Panc1 (cell line): ENCODE measurements around the gene AOC1. TPM values are rescaled to one million over a fixed set of nuclear protein-coding genes. Genes with fewer than 3 reads are reported as not detected.
"Not testable (repeated sequence)": the region's sequence is repeated elsewhere in the genome, so short reads cannot be mapped to it uniquely, and the experiment has no call there.

ENCODE experiments used
- ATAC-seq: fragments of 200-7000 bp; cut with Tn5 transposase; 2 replicates; pipeline ENCODE4 v1.9.1; 2020; ENCODE audit warnings: mild to moderate bottlenecking, moderate library complexity
- BruUV-seq: library from RNA; stranded (reverse); fragments of 400-500 nt; replicated peaks from 2 replicates; lab custom pipeline; 2021; lab: Mats Ljungman, UMichigan
- CTCF ChIA-PET: fragments of 300-600 bp; sonication (Branson Sonifier 250); formaldehyde crosslinking; loops from one replicate; lab custom pipeline; 2022; ENCODE audit warnings: antibody characterized with exemption; lab: Charles Lee
- POLR2A ChIA-PET: fragments of 300-600 bp; sonication (Branson Sonifier 250); formaldehyde crosslinking; loops from one replicate; lab custom pipeline; 2022; ENCODE audit warnings: antibody characterized with exemption; lab: Charles Lee
- DNase-seq: peaks from one replicate; pipeline ENCODE4 v3.0.0-alpha.2; 2010; ENCODE audit warnings: low read depth, low spot score
- H3K27ac ChIP-seq: 2 replicates; pipeline ENCODE4 v1.5.1; 2011; ENCODE audit warnings: mild to moderate bottlenecking, low read length, inconsistent platforms
- H3K27me3 ChIP-seq: fragments of 200-500 bp; sonication (Bioruptor generic); 2 replicates; pipeline ENCODE4 v1.6.0; 2014; ENCODE audit warnings: low read length, inconsistent platforms; ENCODE audit not compliant: control insufficient read depth, insufficient read depth
- H3K36me3 ChIP-seq: fragments of 200-500 bp; sonication (Bioruptor generic); 2 replicates; pipeline ENCODE4 v1.5.1; 2014; ENCODE audit warnings: inconsistent platforms, mild to moderate bottlenecking, low read length, moderate library complexity; ENCODE audit not compliant: control insufficient read depth, insufficient read depth
- H3K4me1 ChIP-seq: 2 replicates; pipeline ENCODE4 v1.5.1; 2011; ENCODE audit warnings: inconsistent platforms, mild to moderate bottlenecking, low read length, moderate library complexity; ENCODE audit not compliant: control insufficient read depth, insufficient read depth
- H3K4me3 ChIP-seq, 2 experiments: 2 replicates each; pipeline ENCODE4 v1.5.1; 2011 to 2012; ENCODE audit warnings: low read depth in 2 of 2, low read length in 2 of 2, mild to moderate bottlenecking in 2 of 2, inconsistent platforms in 1 of 2, moderate library complexity in 1 of 2
- H3K9me3 ChIP-seq: fragments of 200-500 bp; sonication (Bioruptor generic); 2 replicates; pipeline ENCODE4 v1.5.1; 2014; ENCODE audit warnings: low read depth, mild to moderate bottlenecking, inconsistent platforms, low read length, moderate library complexity; ENCODE audit not compliant: control insufficient read depth, insufficient read depth
- POLR2AphosphoS5 ChIP-seq: IDR thresholded peaks from 2 replicates; pipeline ENCODE4 v1.6.1; 2012; ENCODE audit warnings: mild to moderate bottlenecking, low read depth, low read length, moderate library complexity
- REST ChIP-seq, 2 experiments: IDR thresholded peaks; 2 replicates each; pipeline ENCODE4 v1.6.1; 2011 to 2012; ENCODE audit warnings: low read depth in 2 of 2, control low read depth in 1 of 2, low read length in 1 of 2, mild to moderate bottlenecking in 1 of 2, moderate library complexity in 1 of 2; ENCODE audit not compliant: insufficient read depth in 1 of 2
- SIN3A ChIP-seq: IDR thresholded peaks from 2 replicates; pipeline ENCODE4 v1.6.1; 2012; ENCODE audit warnings: low read depth, mild to moderate bottlenecking, low read length, moderate library complexity, borderline replicate concordance; ENCODE audit not compliant: insufficient read depth
- TCF7L2 ChIP-seq: IDR thresholded peaks from 2 replicates; pipeline ENCODE4 v1.6.1; 2011; ENCODE audit warnings: mild to moderate bottlenecking, low read depth, low read length, inconsistent platforms
- in situ Hi-C: cut with HindIII; loops from 2 replicates; pipeline ENCODE4 v1.10.0; 2016; ENCODE audit warnings: low sequenced_read_pairs, low pct_unique_long_range_greater_than_20kb
- intact Hi-C: fragments of 100-400 bp; cut with micrococcal nuclease; formaldehyde crosslinking; loops from one replicate; pipeline ENCODE4 v1.10.0; 2022; ENCODE audit not compliant: unreplicated experiment
- total RNA-seq: library from RNA; stranded (reverse); gene quantifications from one replicate; pipeline ENCODE4 v1.2.1, GENCODE V29; 2021; ENCODE audit not compliant: unreplicated experiment
- TF ChIP-seq, protein P1 (sequence below): fragments of 450-650 bp; IDR thresholded peaks from 2 replicates; pipeline ENCODE4 v1.5.1; 2017; ENCODE audit warnings: mild to moderate bottlenecking

AOC1 gene
- total RNA-seq, 1 experiment from 2014 or later: 0.15 TPM

DNA sequence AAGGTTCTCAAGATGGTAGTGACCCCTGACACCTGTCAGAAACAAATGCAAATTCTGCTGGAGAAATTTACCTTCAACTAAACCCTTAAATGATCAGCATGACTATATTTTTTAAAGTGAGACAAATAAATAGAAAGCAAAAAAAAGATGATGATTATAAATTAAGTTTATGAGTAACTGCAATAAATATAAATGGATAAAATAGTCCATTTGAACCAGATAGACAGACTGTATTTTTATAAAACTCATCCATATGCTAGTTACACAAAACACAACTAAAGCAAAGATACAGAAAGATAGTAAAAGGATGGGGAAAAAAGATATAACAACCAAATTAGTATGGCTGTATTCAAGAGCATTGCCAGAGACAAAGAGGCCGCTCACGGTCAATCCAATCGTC is 45.9 kb upstream of the AOC1 start:
- CTCF ChIA-PET: no interaction called here
- no peaks in the 10 kb centered on the region for H3K36me3 ChIP-seq
- H3K4me1 ChIP-seq: no peaks in the 10 kb centered on the region
- H3K9me3 ChIP-seq: no peaks in the 10 kb centered on the region
- H3K4me3 ChIP-seq: no peak overlapping the region
- H3K27me3 ChIP-seq: no peaks in the 10 kb centered on the region; the same call in 1 of the 2 replicates
- intact Hi-C loops: no loop called here
- DNase-seq (no peak), ATAC-seq (no peak)
- TF ChIP-seq REST (IDR thresholded peaks at IDR 0.05; ENCODE audit: insufficient read depth in 1 of 2, low read depth in 2 of 2, low read length in 1 of 2) (no peak), POLR2AphosphoS5 (no peak), TCF7L2 (no peak), SIN3A (no peak)
- TF ChIP-seq, protein P1, sequence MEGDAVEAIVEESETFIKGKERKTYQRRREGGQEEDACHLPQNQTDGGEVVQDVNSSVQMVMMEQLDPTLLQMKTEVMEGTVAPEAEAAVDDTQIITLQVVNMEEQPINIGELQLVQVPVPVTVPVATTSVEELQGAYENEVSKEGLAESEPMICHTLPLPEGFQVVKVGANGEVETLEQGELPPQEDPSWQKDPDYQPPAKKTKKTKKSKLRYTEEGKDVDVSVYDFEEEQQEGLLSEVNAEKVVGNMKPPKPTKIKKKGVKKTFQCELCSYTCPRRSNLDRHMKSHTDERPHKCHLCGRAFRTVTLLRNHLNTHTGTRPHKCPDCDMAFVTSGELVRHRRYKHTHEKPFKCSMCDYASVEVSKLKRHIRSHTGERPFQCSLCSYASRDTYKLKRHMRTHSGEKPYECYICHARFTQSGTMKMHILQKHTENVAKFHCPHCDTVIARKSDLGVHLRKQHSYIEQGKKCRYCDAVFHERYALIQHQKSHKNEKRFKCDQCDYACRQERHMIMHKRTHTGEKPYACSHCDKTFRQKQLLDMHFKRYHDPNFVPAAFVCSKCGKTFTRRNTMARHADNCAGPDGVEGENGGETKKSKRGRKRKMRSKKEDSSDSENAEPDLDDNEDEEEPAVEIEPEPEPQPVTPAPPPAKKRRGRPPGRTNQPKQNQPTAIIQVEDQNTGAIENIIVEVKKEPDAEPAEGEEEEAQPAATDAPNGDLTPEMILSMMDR: no peak
- no peak overlapping the region for H3K27ac ChIP-seq
- in situ Hi-C loops: no loop called here
- POLR2A ChIA-PET: no interaction called here
- no TSS peak for BruUV-seq

GRCh38 chr7:150806863-150807262 is 45.5 kb upstream of the AOC1 start:
- H3K9me3 ChIP-seq: no peaks in the 10 kb centered on the region
- H3K4me1 ChIP-seq: no peaks in the 10 kb centered on the region
- no peak overlapping the region for H3K27ac ChIP-seq
- TF ChIP-seq TCF7L2: no peak
- TF ChIP-seq SIN3A: no peak
- TF ChIP-seq, protein P1: no peak
- TF ChIP-seq POLR2AphosphoS5: no peak
- TF ChIP-seq REST (IDR thresholded peaks at IDR 0.05; ENCODE audit: insufficient read depth in 1 of 2, low read depth in 2 of 2, low read length in 1 of 2): no peak
- H3K36me3 ChIP-seq: no peaks in the 10 kb centered on the region
- intact Hi-C loops (no loop called here), in situ Hi-C loops (no loop called here)
- no peak overlapping the region for H3K4me3 ChIP-seq
- DNase-seq (no peak), ATAC-seq (no peak)
- ChIA-PET POLR2A (no interaction called here), CTCF (no interaction called here)
- BruUV-seq: no TSS peak
- H3K27me3 ChIP-seq: no peaks in the 10 kb centered on the region

- POLR2A ChIA-PET: not testable (repeated sequence)
These were observed 44.5 kb upstream of the AOC1 start for GRCh38 chr7:150807616-150808438.

More at GRCh38 chr7:150807616-150808438, 44.5 kb upstream of the AOC1 start:
- H3K27me3 ChIP-seq, CTCF ChIA-PET, H3K4me3 ChIP-seq, in situ Hi-C loops, BruUV-seq, H3K27ac ChIP-seq, DNase-seq, H3K9me3 ChIP-seq, H3K4me1 ChIP-seq, H3K36me3 ChIP-seq, ATAC-seq, intact Hi-C loops: not testable (repeated sequence)
